HepG2 (cell line): ENCODE measurements around the gene SCAF8. TPM values are rescaled to one million over a fixed set of nuclear protein-coding genes. Genes with fewer than 3 reads are reported as not detected.

Experiments
- ATAC-seq: fragments of 200-7000 bp; cut with Tn5 transposase; 3 replicates; pipeline ENCODE4 v1.9.1; 2020; ENCODE audit warnings: mild to moderate bottlenecking, moderate library complexity
- BruUV-seq: library from RNA; stranded (reverse); fragments of 400-500 nt; replicated peaks from 2 replicates; lab custom pipeline; 2021; lab: Mats Ljungman, UMichigan
- CTCF ChIA-PET: fragments of 300-600 bp; formaldehyde crosslinking; extraction: SDS; loops from one replicate; lab custom pipeline; 2021; ENCODE audit warnings: low total read pairs, inconsistent platforms, low intra/inter-chr PET ratio; lab: Yijun Ruan, JAX
- POLR2A ChIA-PET: fragments of 350-600 bp; sonication (Branson Sonifier 250); formaldehyde crosslinking; loops from one replicate; lab custom pipeline; 2020; ENCODE audit warnings: antibody characterized with exemption, inconsistent platforms; lab: Yijun Ruan, JAX
- DNase-seq: peaks from one replicate; pipeline ENCODE4 v3.0.0-alpha.2; 2015; ENCODE audit warnings: low spot score
- FAIRE-seq: peaks from 3 replicates; lab custom pipeline; 2011; peaks lifted over from hg19 to GRCh38; lab: Jason Lieb, UNC
- H2AFZ ChIP-seq: one replicate; pipeline ENCODE4 v1.6.1; 2011; ENCODE audit warnings: low read length, inconsistent platforms
- H3K27ac ChIP-seq: fragments of 300-600 bp; 3 replicates; pipeline ENCODE4 v1.8.0; 2011; ENCODE audit warnings: mixed run types, mild to moderate bottlenecking, mixed read lengths, low read length, inconsistent platforms; ENCODE audit not compliant: insufficient read depth; ENCODE audit errors: extremely low read length
- H3K27me3 ChIP-seq, 2 experiments: fragments of 200-600 bp in 1 of 2; 2 replicates in 1 of 2; 3 replicates in 1 of 2; pipeline versions ENCODE4 v1.6.0 to v1.8.0; 2011; ENCODE audit warnings: low read length in 2 of 2, mild to moderate bottlenecking in 2 of 2, moderate library complexity in 2 of 2, inconsistent platforms in 1 of 2; ENCODE audit not compliant: insufficient read depth in 2 of 2, control insufficient read depth in 1 of 2
- H3K36me3 ChIP-seq, 2 experiments: fragments of 200-600 bp in 1 of 2; replicated peaks in 1 of 2; 2 replicates in 1 of 2; 3 replicates in 1 of 2; pipeline versions ENCODE4 v1.5.1 to v1.8.0; 2011; ENCODE audit warnings: low read length in 2 of 2, inconsistent platforms in 1 of 2; ENCODE audit not compliant: insufficient read depth in 2 of 2, control insufficient read depth in 1 of 2
- H3K4me1 ChIP-seq: 2 replicates; pipeline ENCODE4 v1.5.1; 2012; ENCODE audit warnings: low read length, inconsistent platforms; ENCODE audit not compliant: insufficient read depth
- H3K4me2 ChIP-seq: 2 replicates; pipeline ENCODE4 v1.6.0; 2011; ENCODE audit warnings: low read depth, low read length, inconsistent platforms
- H3K4me3 ChIP-seq, 3 experiments: fragments of 200-600 bp in 1 of 3; sonication (generic), shearing (Covaris generic) in 1 of 3; replicated peaks in 1 of 3; 2 replicates each; pipeline ENCODE4 v1.5.1; 2011 to 2016; ENCODE audit warnings: low read length in 3 of 3, inconsistent platforms in 2 of 3, low read depth in 2 of 3, mild to moderate bottlenecking in 2 of 3, control low read depth in 1 of 3, mixed read lengths in 1 of 3; ENCODE audit not compliant: insufficient read depth in 1 of 3
- H3K79me2 ChIP-seq: one replicate; pipeline ENCODE4 v1.6.1; 2011; ENCODE audit warnings: low read length, inconsistent platforms; ENCODE audit not compliant: insufficient read depth
- H3K9ac ChIP-seq: 2 replicates; pipeline ENCODE4 v1.6.0; 2011; ENCODE audit warnings: mild to moderate bottlenecking, low read depth, low read length, inconsistent platforms; ENCODE audit not compliant: insufficient read depth
- H3K9me3 ChIP-seq: 2 replicates; pipeline ENCODE4 v1.5.1; 2012; ENCODE audit warnings: mild to moderate bottlenecking, low read length
- H4K20me1 ChIP-seq: 2 replicates; pipeline ENCODE4 v1.6.0; 2011; ENCODE audit warnings: inconsistent platforms, mild to moderate bottlenecking, low read length, moderate library complexity; ENCODE audit not compliant: insufficient read depth
- ELF3 ChIP-seq: IDR thresholded peaks from 2 replicates; pipeline ENCODE4 v1.6.1; 2016; ENCODE audit warnings: missing genetic modification reagents, missing compliant biosample characterization
- NFYC ChIP-seq: IDR thresholded peaks from 2 replicates; pipeline ENCODE4 v1.6.1; 2016; ENCODE audit warnings: missing genetic modification reagents, missing compliant biosample characterization
- ZNF121 ChIP-seq: sonication (generic); formaldehyde crosslinking; IDR thresholded peaks from 2 replicates; pipeline ENCODE4 v1.5.0; 2020; ENCODE audit warnings: mild to moderate bottlenecking, missing genetic modification reagents
- ZNF670 ChIP-seq: sonication (generic); formaldehyde crosslinking; IDR thresholded peaks from 2 replicates; pipeline ENCODE4 v1.8.0; 2022; ENCODE audit warnings: mild to moderate bottlenecking, missing genetic modification reagents, borderline replicate concordance
- WGBS: methylation state at CpG from one replicate; pipeline ENCODE4 v1.1.6; 2017; ENCODE audit warnings: low lambda C conversion rate; 5-methylcytosine and 5-hydroxymethylcytosine counted together
- in situ Hi-C: cut with HindIII; loops from 2 replicates; pipeline ENCODE4 v1.10.0; 2017; ENCODE audit warnings: low pct_unique_long_range_greater_than_20kb; ENCODE audit not compliant: extremely low pct_ligation_motif_present
- intact Hi-C: fragments of 100-400 bp; cut with micrococcal nuclease; formaldehyde crosslinking; loops from one replicate; pipeline ENCODE4 v1.10.0; 2022; ENCODE audit not compliant: unreplicated experiment
- polyA plus RNA-seq, 8 experiments: library from polyadenylated mRNA; depleted of rRNA in 3 of 8; stranded (reverse) in 7 of 8; unstranded in 1 of 8; fragments of >200 nt; fragmentation: Illumina TruSeq in 4 of 8; extraction: Trizol in 4 of 8; gene quantifications; 2 replicates each; pipeline versions ENCODE4 v1.2.1 to v1.2.3, GENCODE V29; 2011 to 2016; ENCODE audit warnings: low read depth in 4 of 8, missing spikeins in 1 of 8, mixed read lengths in 1 of 8; ENCODE audit not compliant: insufficient read depth in 1 of 8
- total RNA-seq, 5 experiments: library from RNA; depleted of rRNA; stranded (reverse); fragments of >200 nt; fragmentation: Illumina TruSeq; extraction: Trizol; gene quantifications; 2 replicates each; pipeline ENCODE4 v1.2.3, GENCODE V29; 2016; ENCODE audit warnings: low read depth in 1 of 5

SCAF8 gene
- total and polyA plus RNA-seq, 2 of the 13 experiments (the other 11 are each of a cell fraction or from before 2014, with no cell fraction given) = 15.3 to 40.8 TPM

GRCh38 chr6:154745243-154745642 is 12.0 kb downstream of the SCAF8 start:
- DNase-seq (no peak), ATAC-seq (no peak), FAIRE-seq (no peak)
- H4K20me1 ChIP-seq = peaks cover 98% of the 10 kb centered on the region
- ChIA-PET POLR2A (no interaction called here), CTCF (no interaction called here)
- H3K9ac ChIP-seq = no peak overlapping the region
- H3K4me2 ChIP-seq = no peak overlapping the region
- H3K4me3 ChIP-seq = no peak overlapping the region
- H3K27ac ChIP-seq = no peak overlapping the region
- intact Hi-C loops (no loop called here), in situ Hi-C loops (no loop called here)
- no peak overlapping the region for H2AFZ ChIP-seq
- no peaks in the 10 kb centered on the region for H3K27me3 ChIP-seq
- no TSS peak for BruUV-seq
- peaks cover 2 to 20% of the 10 kb centered on the region in 2 experiments; a peak in 4 of 5 replicates for H3K36me3 ChIP-seq
- peaks cover 37% of the 10 kb centered on the region for H3K4me1 ChIP-seq
- WGBS = 88% methylated on average over 2 of the region's 2 CpGs
- TF ChIP-seq ELF3 (CRISPR knock-in tag) = no peak
- peak; percentile 20; the same call in 1 of the 2 replicates for TF ChIP-seq ZNF121 (CRISPR knock-in tag)
- H3K79me2 ChIP-seq = peaks cover 98% of the 10 kb centered on the region
- H3K9me3 ChIP-seq = no peaks in the 10 kb centered on the region

GRCh38 chr6:154749341-154749740 is 16.1 kb downstream of the SCAF8 start:
- ChIA-PET CTCF (no interaction called here), POLR2A (interaction anchor here (1.4 kb wide), 1 partner anchor 15 kb away, joined by 3 read pairs; no protein-coding TSS in a partner anchor)
- Histone ChIP-seq H3K27me3 (no peaks in the 10 kb centered on the region), H3K79me2 (peaks cover 100% of the 10 kb centered on the region), H3K4me1 (peaks cover 15% of the 10 kb centered on the region), H3K9me3 (no peaks in the 10 kb centered on the region), H3K4me3 (no peak overlapping the region), H3K4me2 (no peak overlapping the region), H3K27ac (no peak overlapping the region), H2AFZ (no peak overlapping the region), H4K20me1 (peaks cover 89% of the 10 kb centered on the region), H3K36me3 (peaks cover 1 to 4% of the 10 kb centered on the region in 2 experiments; a peak in 3 of 5 replicates), H3K9ac (no peak overlapping the region)
- no peak for ATAC-seq
- intact Hi-C loops = no loop called here
- WGBS = 93% methylated on average over 3 of the region's 3 CpGs
- in situ Hi-C loops = no loop called here
- no peak for FAIRE-seq
- TF ChIP-seq ZNF670 (CRISPR knock-in tag) = 0 out of 2 replicates have a peak, but pooled peaks have one; percentile 28
- TF ChIP-seq NFYC (CRISPR knock-in tag) = no peak
- no TSS peak for BruUV-seq
- DNase-seq = no peak
